Left lung (tissue), 10 donors: ENCODE data around the gene CCT5. TPM values are rescaled to one million over a fixed set of nuclear protein-coding genes. Genes with fewer than 3 reads are reported as not detected.
A peak's percentile ranks its signal among the peaks of the same experiment; 100 is the strongest.

ENCODE experiments used
- ATAC-seq: fragments of 200-7000 bp; cut with Tn5 transposase; one replicate; pipeline ENCODE4 v1.9.1; 2020; ENCODE audit warnings: moderate library complexity
- DNase-seq, 4 donors: peaks; one replicate each; pipeline ENCODE4 v3.0.0-alpha.2; 2013 to 2020
- H3K27ac ChIP-seq, 2 donors: fragments of 200-600 bp; sonication (generic) in 1 of 2; one replicate each; pipeline versions ENCODE4 v1.5.0 to v1.8.0; 2020 to 2021
- H3K27me3 ChIP-seq, 2 donors: fragments of 200-600 bp; sonication (generic) in 1 of 2; one replicate each; pipeline versions ENCODE4 v1.5.0 to v1.8.0; 2020 to 2021
- H3K36me3 ChIP-seq, 2 donors: fragments of 200-600 bp; sonication (generic) in 1 of 2; one replicate each; pipeline versions ENCODE4 v1.5.0 to v1.8.0; 2020 to 2021
- H3K4me1 ChIP-seq, 2 donors: fragments of 200-600 bp; one replicate each; pipeline ENCODE4 v1.8.0; 2021
- H3K4me3 ChIP-seq, 2 donors: fragments of 200-600 bp; sonication (generic) in 1 of 2; one replicate each; pipeline versions ENCODE4 v1.5.0 to v1.8.0; 2020 to 2021; ENCODE audit warnings: mild to moderate bottlenecking in 1 of 2
- H3K9me3 ChIP-seq, 2 donors: fragments of 200-600 bp; sonication (generic) in 1 of 2; one replicate each; pipeline versions ENCODE4 v1.5.0 to v1.8.0; 2020 to 2021
- intact Hi-C, 2 donors: fragments of 100-400 bp; cut with DNase I; formaldehyde crosslinking; loops; one replicate each; pipeline versions ENCODE4 v1.11.2 to v1.14.2; 2022
- polyA plus RNA-seq, 6 donors: library from polyadenylated mRNA; unstranded; fragments of 120-200 nt; gene quantifications; one replicate each; pipeline ENCODE4 v1.2.1, GENCODE V29; 2013; ENCODE audit not compliant: insufficient read length in 6 of 6
- total RNA-seq, 2 donors: library from RNA; stranded (reverse); fragmentation: NEBNext Ultra II Directional; extraction: Animal tissue kit (Norgen Biotek cat#: 25700); gene quantifications; one replicate each; pipeline ENCODE4 v1.2.1, GENCODE V29; 2021
- TF ChIP-seq, protein P1 (sequence below), 2 donors: fragments of 200-600 bp; sonication (generic) in 1 of 2; IDR thresholded peaks; one replicate each; pipeline versions ENCODE4 v1.5.0 to v1.8.0; 2021; ENCODE audit warnings: antibody characterized with exemption in 2 of 2
- donor health status: DM: no; HTN: yes; CAD: no.
- donor health status: DM: no; HTN: no; CAD: no.

Gene CCT5
- total and polyA plus RNA-seq, 8 donors, result 127 to 219 (median 197) TPM

- TF ChIP-seq, protein P1, sequence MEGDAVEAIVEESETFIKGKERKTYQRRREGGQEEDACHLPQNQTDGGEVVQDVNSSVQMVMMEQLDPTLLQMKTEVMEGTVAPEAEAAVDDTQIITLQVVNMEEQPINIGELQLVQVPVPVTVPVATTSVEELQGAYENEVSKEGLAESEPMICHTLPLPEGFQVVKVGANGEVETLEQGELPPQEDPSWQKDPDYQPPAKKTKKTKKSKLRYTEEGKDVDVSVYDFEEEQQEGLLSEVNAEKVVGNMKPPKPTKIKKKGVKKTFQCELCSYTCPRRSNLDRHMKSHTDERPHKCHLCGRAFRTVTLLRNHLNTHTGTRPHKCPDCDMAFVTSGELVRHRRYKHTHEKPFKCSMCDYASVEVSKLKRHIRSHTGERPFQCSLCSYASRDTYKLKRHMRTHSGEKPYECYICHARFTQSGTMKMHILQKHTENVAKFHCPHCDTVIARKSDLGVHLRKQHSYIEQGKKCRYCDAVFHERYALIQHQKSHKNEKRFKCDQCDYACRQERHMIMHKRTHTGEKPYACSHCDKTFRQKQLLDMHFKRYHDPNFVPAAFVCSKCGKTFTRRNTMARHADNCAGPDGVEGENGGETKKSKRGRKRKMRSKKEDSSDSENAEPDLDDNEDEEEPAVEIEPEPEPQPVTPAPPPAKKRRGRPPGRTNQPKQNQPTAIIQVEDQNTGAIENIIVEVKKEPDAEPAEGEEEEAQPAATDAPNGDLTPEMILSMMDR (IDR thresholded peaks at IDR 0.05), result no peak
- Histone ChIP-seq H3K9me3 (no peaks in the 10 kb centered on the region), H3K4me3 (no peak overlapping the region), H3K27ac (no peak overlapping the region), H3K4me1 (peaks cover 0 to 10% of the 10 kb centered on the region in 2 donors), H3K36me3 (no peaks in the 10 kb centered on the region), H3K27me3 (peaks cover 0 to 9% of the 10 kb centered on the region in 2 donors)
- DNase-seq (peak in 1 of 4 donors; percentile 6), ATAC-seq (no peak)
- intact Hi-C loops, result no loop called here
Observed at GRCh38 chr5:10303201-10303600, 53.1 kb downstream of the CCT5 start.

- Histone ChIP-seq H3K9me3 (no peaks in the 10 kb centered on the region), H3K36me3 (no peaks in the 10 kb centered on the region), H3K4me1 (peaks cover 0 to 10% of the 10 kb centered on the region in 2 donors), H3K27me3 (peaks cover 0 to 12% of the 10 kb centered on the region in 2 donors), H3K27ac (no peak overlapping the region), H3K4me3 (no peak overlapping the region)
- ATAC-seq (no peak), DNase-seq (peak in 1 of 4 donors; percentile 1)
- TF ChIP-seq, protein P1 (IDR thresholded peaks at IDR 0.05), result no peak
- intact Hi-C loops, result no loop called here
Observed at GRCh38 chr5:10303699-10304170, 53.7 kb downstream of the CCT5 start.

- TF ChIP-seq, protein P1 (IDR thresholded peaks at IDR 0.05), result no peak
- DNase-seq, result peak in 1 of 4 donors; percentile 8
- Histone ChIP-seq H3K27me3 (peaks cover 0 to 15% of the 10 kb centered on the region in 2 donors), H3K27ac (no peak overlapping the region), H3K36me3 (no peaks in the 10 kb centered on the region), H3K9me3 (no peaks in the 10 kb centered on the region), H3K4me3 (no peak overlapping the region), H3K4me1 (peaks cover 0 to 10% of the 10 kb centered on the region in 2 donors)
- no peak for ATAC-seq
- intact Hi-C loops, result no loop called here
Observed at GRCh38 chr5:10304932-10305331, 54.9 kb downstream of the CCT5 start.

DNA sequence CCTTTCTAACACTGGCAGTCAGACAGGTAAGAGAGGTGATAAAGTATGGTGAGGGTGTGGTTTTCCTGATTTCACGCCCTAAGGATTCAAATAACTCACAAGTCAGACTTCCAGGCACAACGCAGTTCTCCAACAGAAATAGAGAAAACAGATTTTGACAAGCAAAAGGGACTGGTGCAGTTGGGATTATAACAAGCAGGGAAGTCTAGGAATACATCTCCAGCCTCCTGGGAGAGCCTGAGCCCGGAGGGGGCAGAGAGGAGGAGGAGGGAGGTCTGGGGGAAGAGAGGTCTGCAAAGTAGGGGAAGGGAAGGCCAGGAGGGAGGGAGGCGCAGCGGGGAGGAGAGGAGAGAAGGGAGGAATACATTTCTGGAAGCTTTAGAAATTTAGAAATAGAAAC is 56.0 kb downstream of the CCT5 start:
- Histone ChIP-seq H3K4me3 (peak overlapping the region in 1 of 2 donors; percentile 48), H3K36me3 (no peaks in the 10 kb centered on the region), H3K27ac (no peak overlapping the region), H3K4me1 (peaks cover 0 to 15% of the 10 kb centered on the region in 2 donors), H3K9me3 (no peaks in the 10 kb centered on the region), H3K27me3 (peaks cover 0 to 15% of the 10 kb centered on the region in 2 donors)
- intact Hi-C loops, result no loop called here
- DNase-seq (no peak), ATAC-seq (peak; percentile 31)
- TF ChIP-seq, protein P1 (IDR thresholded peaks at IDR 0.05), result no peak

DNA sequence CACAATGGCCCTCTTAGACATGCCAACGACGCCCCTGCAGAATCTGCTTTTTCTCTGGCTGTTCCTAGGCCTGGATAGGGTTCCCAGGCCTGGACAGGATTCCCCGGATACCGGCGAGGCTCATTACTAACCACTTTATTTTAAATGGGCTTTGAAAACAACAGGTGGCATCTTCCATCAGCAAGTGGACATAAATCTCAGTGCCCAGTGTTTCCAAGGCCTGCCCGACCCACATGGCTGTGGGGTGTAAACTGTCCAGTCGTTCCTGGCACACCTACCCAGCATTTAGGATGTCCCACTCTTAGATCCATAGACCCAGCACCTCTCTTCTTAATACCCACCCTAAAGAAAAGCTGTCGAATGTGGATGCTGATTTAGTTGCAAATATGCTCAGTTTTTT is 56.7 kb downstream of the CCT5 start:
- peak overlapping the region; percentile 57 to 73 for H3K27ac ChIP-seq
- no peaks in the 10 kb centered on the region for H3K36me3 ChIP-seq
- peak overlapping the region; percentile 48 to 50 for H3K4me3 ChIP-seq
- peaks cover 0 to 15% of the 10 kb centered on the region in 2 donors for H3K27me3 ChIP-seq
- TF ChIP-seq, protein P1 (IDR thresholded peaks at IDR 0.05), result no peak
- no peak for DNase-seq
- ATAC-seq, result no peak
- intact Hi-C loops, result no loop called here
- H3K9me3 ChIP-seq, result no peaks in the 10 kb centered on the region
- H3K4me1 ChIP-seq, result peaks cover 0 to 15% of the 10 kb centered on the region in 2 donors
